ENCODE data around the gene CABP2. TPM values are rescaled to one million over a fixed set of nuclear protein-coding genes. Genes with fewer than 3 reads are reported as not detected.

The CABP2 gene
- total and polyA plus RNA-seq, 10 of the 15 experiments (the other 5 are each of a cell fraction or from before 2014, with no cell fraction given), result not detected

DNA sequence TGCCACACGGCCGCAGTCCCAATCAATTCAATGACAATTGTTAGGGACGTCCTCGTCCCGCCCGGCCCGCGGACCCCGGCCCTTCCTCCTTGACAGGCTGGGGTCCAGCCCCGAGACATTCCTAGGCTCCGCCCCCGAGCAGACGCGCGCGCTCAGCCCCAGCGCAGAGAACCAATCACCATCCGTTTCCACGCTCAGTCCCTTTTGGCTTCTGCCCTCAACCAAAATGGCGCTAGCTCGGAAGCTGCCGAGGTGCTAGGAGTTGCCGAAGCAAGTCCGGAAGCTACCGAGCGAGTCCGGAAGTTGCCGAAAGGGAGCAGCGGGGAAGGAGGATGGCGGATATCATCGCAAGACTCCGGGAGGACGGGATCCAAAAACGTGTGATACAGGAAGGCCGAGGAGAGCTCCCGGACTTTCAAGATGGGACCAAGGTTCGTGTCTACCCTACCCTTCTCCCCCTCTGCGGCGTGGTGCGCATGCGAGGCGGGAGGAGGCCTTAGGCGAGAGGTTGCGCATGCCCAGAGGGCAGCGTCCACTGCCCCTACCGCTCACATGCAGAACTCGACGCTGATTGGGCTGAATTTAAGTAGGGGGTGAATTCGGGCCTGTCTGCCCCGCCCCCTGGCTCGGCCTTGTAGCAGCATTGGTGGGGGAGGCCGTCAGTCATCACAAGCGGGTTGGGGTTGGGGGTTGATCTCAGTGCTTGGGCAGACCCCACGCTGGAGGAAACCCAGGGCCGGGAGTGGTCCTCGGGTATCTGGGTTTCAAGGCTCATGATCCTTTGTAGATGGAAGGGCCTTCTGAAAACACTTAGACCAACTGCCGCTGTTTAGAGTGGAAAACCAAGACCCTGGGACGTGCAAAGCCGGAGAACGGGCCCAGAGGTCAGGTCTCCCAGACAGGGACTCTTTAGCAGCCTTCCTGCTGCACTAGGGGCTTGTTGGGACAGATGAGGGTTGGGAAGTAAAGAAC, 40.1 kb downstream of the CABP2 start, which contains the start of gene AIP (continued):
- no peak for TF ChIP-seq KDM1A (IDR thresholded peaks at IDR 0.05; ENCODE audit: borderline replicate concordance)
- TF ChIP-seq, protein P1, sequence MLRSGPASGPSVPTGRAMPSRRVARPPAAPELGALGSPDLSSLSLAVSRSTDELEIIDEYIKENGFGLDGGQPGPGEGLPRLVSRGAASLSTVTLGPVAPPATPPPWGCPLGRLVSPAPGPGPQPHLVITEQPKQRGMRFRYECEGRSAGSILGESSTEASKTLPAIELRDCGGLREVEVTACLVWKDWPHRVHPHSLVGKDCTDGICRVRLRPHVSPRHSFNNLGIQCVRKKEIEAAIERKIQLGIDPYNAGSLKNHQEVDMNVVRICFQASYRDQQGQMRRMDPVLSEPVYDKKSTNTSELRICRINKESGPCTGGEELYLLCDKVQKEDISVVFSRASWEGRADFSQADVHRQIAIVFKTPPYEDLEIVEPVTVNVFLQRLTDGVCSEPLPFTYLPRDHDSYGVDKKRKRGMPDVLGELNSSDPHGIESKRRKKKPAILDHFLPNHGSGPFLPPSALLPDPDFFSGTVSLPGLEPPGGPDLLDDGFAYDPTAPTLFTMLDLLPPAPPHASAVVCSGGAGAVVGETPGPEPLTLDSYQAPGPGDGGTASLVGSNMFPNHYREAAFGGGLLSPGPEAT (IDR thresholded peaks at IDR 0.05; ENCODE audit: low read depth), result peak; percentile 89
- TF ChIP-seq CBFB (IDR thresholded peaks at IDR 0.05; ENCODE audit: low read depth), result 0 out of 2 replicates have a peak, but pooled peaks have one; percentile 33
- TF ChIP-seq IRF4 (IDR thresholded peaks at IDR 0.05; ENCODE audit: low read depth, low read length), result 0 out of 2 replicates have a peak, but pooled peaks have one; percentile 7
- no peak for TF ChIP-seq GATAD2B (conservative IDR thresholded peaks at IDR 0.05; ENCODE audit: low read depth)
- TF ChIP-seq ETV6 (conservative IDR thresholded peaks at IDR 0.05 in 1 of 2, IDR thresholded peaks at IDR 0.05 in 1 of 2; ENCODE audit: borderline replicate concordance in 1 of 2, low read depth in 1 of 2), result no peak
- TF ChIP-seq, protein P2, sequence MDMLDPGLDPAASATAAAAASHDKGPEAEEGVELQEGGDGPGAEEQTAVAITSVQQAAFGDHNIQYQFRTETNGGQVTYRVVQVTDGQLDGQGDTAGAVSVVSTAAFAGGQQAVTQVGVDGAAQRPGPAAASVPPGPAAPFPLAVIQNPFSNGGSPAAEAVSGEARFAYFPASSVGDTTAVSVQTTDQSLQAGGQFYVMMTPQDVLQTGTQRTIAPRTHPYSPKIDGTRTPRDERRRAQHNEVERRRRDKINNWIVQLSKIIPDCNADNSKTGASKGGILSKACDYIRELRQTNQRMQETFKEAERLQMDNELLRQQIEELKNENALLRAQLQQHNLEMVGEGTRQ (IDR thresholded peaks at IDR 0.05; ENCODE audit: borderline replicate concordance, low read depth, low read length), result no peak
- no peak; the same call in 1 of the 2 replicates for TF ChIP-seq RFX5 (IDR thresholded peaks at IDR 0.05; ENCODE audit: low read depth, low read length)
- TF ChIP-seq, protein P3, sequence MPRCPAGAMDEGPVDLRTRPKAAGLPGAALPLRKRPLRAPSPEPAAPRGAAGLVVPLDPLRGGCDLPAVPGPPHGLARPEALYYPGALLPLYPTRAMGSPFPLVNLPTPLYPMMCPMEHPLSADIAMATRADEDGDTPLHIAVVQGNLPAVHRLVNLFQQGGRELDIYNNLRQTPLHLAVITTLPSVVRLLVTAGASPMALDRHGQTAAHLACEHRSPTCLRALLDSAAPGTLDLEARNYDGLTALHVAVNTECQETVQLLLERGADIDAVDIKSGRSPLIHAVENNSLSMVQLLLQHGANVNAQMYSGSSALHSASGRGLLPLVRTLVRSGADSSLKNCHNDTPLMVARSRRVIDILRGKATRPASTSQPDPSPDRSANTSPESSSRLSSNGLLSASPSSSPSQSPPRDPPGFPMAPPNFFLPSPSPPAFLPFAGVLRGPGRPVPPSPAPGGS (IDR thresholded peaks at IDR 0.05; ENCODE audit: borderline replicate concordance, insufficient read depth, low read depth, low read length, poor library complexity, severe bottlenecking), result no peak
- peak; percentile 51; the same call in 1 of the 2 replicates for TF ChIP-seq LARP7 (IDR thresholded peaks at IDR 0.05)
- TF ChIP-seq CBX3 (IDR thresholded peaks at IDR 0.05; ENCODE audit: borderline replicate concordance, low read depth), result no peak
- no peak for TF ChIP-seq RCOR1 (conservative IDR thresholded peaks at IDR 0.05; ENCODE audit: low read depth, low read length)
- TF ChIP-seq TCF3 (IDR thresholded peaks at IDR 0.05; ENCODE audit: borderline replicate concordance, insufficient read depth, low read depth, low read length), result no peak
- TF ChIP-seq, protein P4, sequence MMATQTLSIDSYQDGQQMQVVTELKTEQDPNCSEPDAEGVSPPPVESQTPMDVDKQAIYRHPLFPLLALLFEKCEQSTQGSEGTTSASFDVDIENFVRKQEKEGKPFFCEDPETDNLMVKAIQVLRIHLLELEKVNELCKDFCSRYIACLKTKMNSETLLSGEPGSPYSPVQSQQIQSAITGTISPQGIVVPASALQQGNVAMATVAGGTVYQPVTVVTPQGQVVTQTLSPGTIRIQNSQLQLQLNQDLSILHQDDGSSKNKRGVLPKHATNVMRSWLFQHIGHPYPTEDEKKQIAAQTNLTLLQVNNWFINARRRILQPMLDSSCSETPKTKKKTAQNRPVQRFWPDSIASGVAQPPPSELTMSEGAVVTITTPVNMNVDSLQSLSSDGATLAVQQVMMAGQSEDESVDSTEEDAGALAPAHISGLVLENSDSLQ (IDR thresholded peaks at IDR 0.05), result peak; percentile 98
- TF ChIP-seq, protein P5, sequence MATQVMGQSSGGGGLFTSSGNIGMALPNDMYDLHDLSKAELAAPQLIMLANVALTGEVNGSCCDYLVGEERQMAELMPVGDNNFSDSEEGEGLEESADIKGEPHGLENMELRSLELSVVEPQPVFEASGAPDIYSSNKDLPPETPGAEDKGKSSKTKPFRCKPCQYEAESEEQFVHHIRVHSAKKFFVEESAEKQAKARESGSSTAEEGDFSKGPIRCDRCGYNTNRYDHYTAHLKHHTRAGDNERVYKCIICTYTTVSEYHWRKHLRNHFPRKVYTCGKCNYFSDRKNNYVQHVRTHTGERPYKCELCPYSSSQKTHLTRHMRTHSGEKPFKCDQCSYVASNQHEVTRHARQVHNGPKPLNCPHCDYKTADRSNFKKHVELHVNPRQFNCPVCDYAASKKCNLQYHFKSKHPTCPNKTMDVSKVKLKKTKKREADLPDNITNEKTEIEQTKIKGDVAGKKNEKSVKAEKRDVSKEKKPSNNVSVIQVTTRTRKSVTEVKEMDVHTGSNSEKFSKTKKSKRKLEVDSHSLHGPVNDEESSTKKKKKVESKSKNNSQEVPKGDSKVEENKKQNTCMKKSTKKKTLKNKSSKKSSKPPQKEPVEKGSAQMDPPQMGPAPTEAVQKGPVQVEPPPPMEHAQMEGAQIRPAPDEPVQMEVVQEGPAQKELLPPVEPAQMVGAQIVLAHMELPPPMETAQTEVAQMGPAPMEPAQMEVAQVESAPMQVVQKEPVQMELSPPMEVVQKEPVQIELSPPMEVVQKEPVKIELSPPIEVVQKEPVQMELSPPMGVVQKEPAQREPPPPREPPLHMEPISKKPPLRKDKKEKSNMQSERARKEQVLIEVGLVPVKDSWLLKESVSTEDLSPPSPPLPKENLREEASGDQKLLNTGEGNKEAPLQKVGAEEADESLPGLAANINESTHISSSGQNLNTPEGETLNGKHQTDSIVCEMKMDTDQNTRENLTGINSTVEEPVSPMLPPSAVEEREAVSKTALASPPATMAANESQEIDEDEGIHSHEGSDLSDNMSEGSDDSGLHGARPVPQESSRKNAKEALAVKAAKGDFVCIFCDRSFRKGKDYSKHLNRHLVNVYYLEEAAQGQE (IDR thresholded peaks at IDR 0.05; ENCODE audit: low read depth, low read length), result no peak
- TF ChIP-seq HDGF (IDR thresholded peaks at IDR 0.05), result peak; percentile 93
